Suprapubic skin (tissue), 4 donors: ENCODE measurements around the gene SAG. TPM values are rescaled to one million over a fixed set of nuclear protein-coding genes. Genes with fewer than 3 reads are reported as not detected.

Source experiments
- DNase-seq, 2 donors: peaks; one replicate each; pipeline ENCODE4 v3.0.0-alpha.2; 2019; ENCODE audit warnings: low spot score in 2 of 2
- H3K27ac ChIP-seq: fragments of 200-600 bp; sonication (generic); one replicate; pipeline ENCODE4 v1.5.1; 2019
- H3K27me3 ChIP-seq: fragments of 200-600 bp; sonication (generic); one replicate; pipeline ENCODE4 v1.5.1; 2019
- H3K36me3 ChIP-seq: fragments of 200-600 bp; sonication (generic); one replicate; pipeline ENCODE4 v1.5.1; 2019
- H3K4me1 ChIP-seq: fragments of 200-600 bp; sonication (generic); one replicate; pipeline ENCODE4 v1.5.1; 2019
- H3K4me3 ChIP-seq: fragments of 200-600 bp; sonication (generic); one replicate; pipeline ENCODE4 v1.5.1; 2019; ENCODE audit warnings: mild to moderate bottlenecking
- H3K9me3 ChIP-seq: fragments of 200-600 bp; sonication (generic); one replicate; pipeline ENCODE4 v1.5.1; 2019
- CTCF ChIP-seq, 2 donors: fragments of 200-600 bp in 1 of 2; fragments of 450-650 bp in 1 of 2; sonication (generic) in 1 of 2; IDR thresholded peaks; one replicate each; pipeline ENCODE4 v1.5.1; 2016 to 2019; ENCODE audit warnings: antibody characterized with exemption in 2 of 2, mild to moderate bottlenecking in 1 of 2, moderate library complexity in 1 of 2
- EP300 ChIP-seq: sonication (generic); formaldehyde crosslinking; IDR thresholded peaks from one replicate; pipeline ENCODE4 v1.6.1; 2017; ENCODE audit warnings: antibody characterized with exemption
- POLR2A ChIP-seq, 2 donors: fragments of 450-650 bp; IDR thresholded peaks; one replicate each; pipeline ENCODE4 v1.6.1; 2017; ENCODE audit warnings: antibody characterized with exemption in 2 of 2, mild to moderate bottlenecking in 2 of 2, moderate library complexity in 2 of 2
- POLR2AphosphoS5 ChIP-seq, 3 donors: sonication (generic); formaldehyde crosslinking; IDR thresholded peaks; one replicate each; pipeline ENCODE4 v1.6.1; 2017; ENCODE audit warnings: antibody characterized with exemption in 3 of 3
- WGBS: methylation state at CpG from one replicate; pipeline ENCODE4 v1.1.5; 2018; 5-methylcytosine and 5-hydroxymethylcytosine counted together
- total RNA-seq, 4 donors: library from RNA; depleted of rRNA; stranded (reverse); fragments of >200 nt; gene quantifications; one replicate each; pipeline ENCODE4 v1.1.0, GENCODE V29; 2016

SAG gene
- total RNA-seq, 4 donors from 2014 or later, result not detected

GRCh38 chr2:233375490-233376314 lies 68.1 kb downstream of the SAG start:
- Histone ChIP-seq H3K27ac (no peak overlapping the region), H3K4me3 (no peak overlapping the region), H3K27me3 (no peaks in the 10 kb centered on the region), H3K36me3 (no peaks in the 10 kb centered on the region), H3K4me1 (no peaks in the 10 kb centered on the region), H3K9me3 (no peaks in the 10 kb centered on the region)
- WGBS, result 84% methylated on average over 10 of the region's 10 CpGs
- TF ChIP-seq POLR2AphosphoS5 (IDR thresholded peaks at IDR 0.05), result no peak
- no peak for TF ChIP-seq CTCF (IDR thresholded peaks at IDR 0.05)
- TF ChIP-seq EP300, result no peak
- TF ChIP-seq POLR2A (IDR thresholded peaks at IDR 0.05), result no peak
- no peak for DNase-seq

- TF ChIP-seq EP300, result no peak
- TF ChIP-seq POLR2AphosphoS5 (IDR thresholded peaks at IDR 0.05), result no peak
- Histone ChIP-seq H3K4me3 (no peak overlapping the region), H3K27me3 (no peaks in the 10 kb centered on the region), H3K27ac (no peak overlapping the region), H3K4me1 (no peaks in the 10 kb centered on the region), H3K9me3 (no peaks in the 10 kb centered on the region), H3K36me3 (no peaks in the 10 kb centered on the region)
- 86% methylated on average over 6 of the region's 6 CpGs for WGBS
- peak in 1 of 2 donors; percentile 32 for DNase-seq
Measured at GRCh38 chr2:233379034-233379433, 71.4 kb downstream of the SAG start.

- DNase-seq, result no peak
- 48% methylated on average over 1 of the region's 1 CpG for WGBS
- Histone ChIP-seq H3K27me3 (no peaks in the 10 kb centered on the region), H3K27ac (no peak overlapping the region), H3K9me3 (no peaks in the 10 kb centered on the region), H3K4me3 (no peak overlapping the region), H3K4me1 (peaks cover 4% of the 10 kb centered on the region), H3K36me3 (no peaks in the 10 kb centered on the region)
- no peak for TF ChIP-seq POLR2A (IDR thresholded peaks at IDR 0.05)
- no peak for TF ChIP-seq EP300
- no peak for TF ChIP-seq POLR2AphosphoS5 (IDR thresholded peaks at IDR 0.05)
- TF ChIP-seq CTCF (IDR thresholded peaks at IDR 0.05), result no peak
Measured at GRCh38 chr2:233379441-233379840, 71.8 kb downstream of the SAG start.

GRCh38 chr2:233380132-233380895 lies 72.7 kb downstream of the SAG start:
- TF ChIP-seq POLR2AphosphoS5 (IDR thresholded peaks at IDR 0.05) (no peak), CTCF (IDR thresholded peaks at IDR 0.05) (no peak), EP300 (no peak), POLR2A (IDR thresholded peaks at IDR 0.05) (no peak)
- H3K4me1 ChIP-seq, result peaks cover 10% of the 10 kb centered on the region
- DNase-seq, result peak in 1 of 2 donors; percentile 45
- no peak overlapping the region for H3K27ac ChIP-seq
- no peaks in the 10 kb centered on the region for H3K27me3 ChIP-seq
- H3K36me3 ChIP-seq, result no peaks in the 10 kb centered on the region
- H3K9me3 ChIP-seq, result no peaks in the 10 kb centered on the region
- 91% methylated on average over 13 of the region's 13 CpGs for WGBS
- H3K4me3 ChIP-seq, result no peak overlapping the region

GRCh38 chr2:233380995-233381637 lies 73.5 kb downstream of the SAG start:
- TF ChIP-seq POLR2A (IDR thresholded peaks at IDR 0.05), result no peak
- no peak for TF ChIP-seq CTCF (IDR thresholded peaks at IDR 0.05)
- TF ChIP-seq POLR2AphosphoS5 (IDR thresholded peaks at IDR 0.05), result no peak
- no peak for TF ChIP-seq EP300
- peak in 1 of 2 donors; percentile 70 for DNase-seq
- 88% methylated on average over 11 of the region's 11 CpGs for WGBS

More at GRCh38 chr2:233380995-233381637, 73.5 kb downstream of the SAG start:
- Histone ChIP-seq H3K36me3 (no peaks in the 10 kb centered on the region), H3K27ac (no peak overlapping the region), H3K9me3 (no peaks in the 10 kb centered on the region), H3K27me3 (no peaks in the 10 kb centered on the region), H3K4me3 (no peak overlapping the region), H3K4me1 (peaks cover 15% of the 10 kb centered on the region)
